ENCODE data around the gene DIP2C.

DNA sequence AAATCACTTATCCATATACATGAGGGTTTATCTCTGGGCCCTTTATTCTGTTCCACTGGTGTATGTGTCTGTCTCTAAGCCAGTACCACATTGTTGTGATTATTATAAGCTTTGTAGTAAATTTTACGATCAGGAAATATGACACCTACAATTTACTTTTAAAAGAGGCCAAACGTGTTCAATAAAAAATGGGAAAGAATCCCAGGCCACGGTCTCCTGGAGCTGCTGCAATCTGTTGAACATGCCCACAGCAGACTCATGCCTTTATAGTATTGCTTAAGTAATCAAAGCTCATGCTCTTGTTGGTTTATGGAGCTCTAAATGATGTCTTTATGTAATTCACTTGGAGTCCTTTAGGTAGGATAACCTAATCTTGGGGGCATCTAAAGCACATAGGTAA, 281.2 kb downstream of the DIP2C start:
- TF ChIP-seq POLR2A (IDR thresholded peaks at IDR 0.05): no peak
- TF ChIP-seq, protein P1, sequence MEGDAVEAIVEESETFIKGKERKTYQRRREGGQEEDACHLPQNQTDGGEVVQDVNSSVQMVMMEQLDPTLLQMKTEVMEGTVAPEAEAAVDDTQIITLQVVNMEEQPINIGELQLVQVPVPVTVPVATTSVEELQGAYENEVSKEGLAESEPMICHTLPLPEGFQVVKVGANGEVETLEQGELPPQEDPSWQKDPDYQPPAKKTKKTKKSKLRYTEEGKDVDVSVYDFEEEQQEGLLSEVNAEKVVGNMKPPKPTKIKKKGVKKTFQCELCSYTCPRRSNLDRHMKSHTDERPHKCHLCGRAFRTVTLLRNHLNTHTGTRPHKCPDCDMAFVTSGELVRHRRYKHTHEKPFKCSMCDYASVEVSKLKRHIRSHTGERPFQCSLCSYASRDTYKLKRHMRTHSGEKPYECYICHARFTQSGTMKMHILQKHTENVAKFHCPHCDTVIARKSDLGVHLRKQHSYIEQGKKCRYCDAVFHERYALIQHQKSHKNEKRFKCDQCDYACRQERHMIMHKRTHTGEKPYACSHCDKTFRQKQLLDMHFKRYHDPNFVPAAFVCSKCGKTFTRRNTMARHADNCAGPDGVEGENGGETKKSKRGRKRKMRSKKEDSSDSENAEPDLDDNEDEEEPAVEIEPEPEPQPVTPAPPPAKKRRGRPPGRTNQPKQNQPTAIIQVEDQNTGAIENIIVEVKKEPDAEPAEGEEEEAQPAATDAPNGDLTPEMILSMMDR (IDR thresholded peaks at IDR 0.05): no peak

Measured in testis (tissue), 2 donors.